H1 (cell line): ENCODE results near the gene SLC26A4. TPM values are rescaled to one million over a fixed set of nuclear protein-coding genes. Genes with fewer than 3 reads are reported as not detected.

Experiments used
- CTCF ChIA-PET: fragments of 300-600 bp; sonication (Branson Sonifier 250); formaldehyde crosslinking; loops from one replicate; lab custom pipeline; 2021; ENCODE audit not compliant: partially characterized antibody; lab: Charles Lee
- POLR2A ChIA-PET: fragments of 300-600 bp; sonication (Branson Sonifier 250); formaldehyde crosslinking; loops from one replicate; lab custom pipeline; 2021; ENCODE audit warnings: inconsistent platforms; ENCODE audit not compliant: partially characterized antibody; lab: Charles Lee
- DNase-seq, 2 experiments: peaks; one replicate each; pipeline versions ENCODE4 v3.0.0 to v3.0.0-alpha.2; 2010 to 2022; ENCODE audit warnings: low spot score in 2 of 2, low read depth in 1 of 2, mixed read lengths in 1 of 2
- FAIRE-seq: peaks from 2 replicates; lab custom pipeline; 2011; peaks lifted over from hg19 to GRCh38; lab: Jason Lieb, UNC
- H2AFZ ChIP-seq: 2 replicates; pipeline ENCODE4 v1.8.1; 2012; ENCODE audit warnings: low read length, inconsistent platforms
- H2AK5ac ChIP-seq: 2 replicates; pipeline ENCODE4 v1.6.1; 2013; ENCODE audit warnings: low read depth, low read length
- H2BK120ac ChIP-seq: replicated peaks from 2 replicates; pipeline ENCODE3; 2013; ENCODE audit warnings: low read depth, low read length, inconsistent platforms
- H2BK12ac ChIP-seq: 2 replicates; pipeline ENCODE4 v1.6.1; 2013; ENCODE audit warnings: low read depth, low read length
- H2BK15ac ChIP-seq: 2 replicates; pipeline ENCODE4 v1.6.1; 2013; ENCODE audit warnings: low read length
- H2BK20ac ChIP-seq: 2 replicates; pipeline ENCODE4 v1.6.1; 2013; ENCODE audit warnings: low read length
- H2BK5ac ChIP-seq: 2 replicates; pipeline ENCODE4 v1.6.1; 2013; ENCODE audit warnings: low read depth, low read length
- H3K14ac ChIP-seq: 2 replicates; pipeline ENCODE4 v1.6.1; 2013; ENCODE audit warnings: inconsistent platforms; ENCODE audit not compliant: insufficient read length
- H3K18ac ChIP-seq: 2 replicates; pipeline ENCODE4 v1.6.1; 2013; ENCODE audit warnings: low read length; ENCODE audit errors: extremely low read depth
- H3K23ac ChIP-seq: 2 replicates; pipeline ENCODE4 v1.6.1; 2013; ENCODE audit warnings: inconsistent platforms; ENCODE audit not compliant: insufficient read length
- H3K23me2 ChIP-seq: 2 replicates; pipeline ENCODE4 v1.6.1; 2013; ENCODE audit warnings: low read depth, low read length
- H3K27ac ChIP-seq: 2 replicates; pipeline ENCODE4 v1.6.1; 2011; ENCODE audit warnings: low read depth, low read length, inconsistent platforms
- H3K27me3 ChIP-seq, 4 experiments: replicated peaks in 1 of 4; 1 replicate in 1 of 4; 2 replicates in 3 of 4; pipeline versions ENCODE4 v1.6.1 to v1.8.1; 2011 to 2013; ENCODE audit warnings: low read length in 3 of 4, mild to moderate bottlenecking in 3 of 4, inconsistent platforms in 2 of 4, mixed read lengths in 2 of 4, moderate library complexity in 1 of 4; ENCODE audit not compliant: control insufficient read depth in 3 of 4, insufficient read depth in 3 of 4; ENCODE audit errors: extremely low read depth in 1 of 4
- H3K36me3 ChIP-seq, 4 experiments: 2 replicates each; pipeline versions ENCODE4 v1.6.1 to v1.8.1; 2011 to 2013; ENCODE audit warnings: mild to moderate bottlenecking in 4 of 4, low read length in 3 of 4, moderate library complexity in 2 of 4, control low read depth in 1 of 4, inconsistent platforms in 1 of 4; ENCODE audit not compliant: insufficient read depth in 4 of 4, control insufficient read depth in 2 of 4
- H3K4ac ChIP-seq: replicated peaks from 2 replicates; pipeline ENCODE3; 2013; ENCODE audit warnings: low read length, low read depth, mixed read lengths, inconsistent platforms; ENCODE audit not compliant: insufficient read length
- H3K4me1 ChIP-seq, 4 experiments: replicated peaks in 1 of 4; 1 replicate in 1 of 4; 2 replicates in 3 of 4; pipeline versions ENCODE4 v1.6.1 to v1.8.1; 2011 to 2013; ENCODE audit warnings: low read length in 3 of 4, inconsistent platforms in 2 of 4, mixed read lengths in 1 of 4; ENCODE audit not compliant: insufficient read depth in 4 of 4, control insufficient read depth in 3 of 4
- H3K4me2 ChIP-seq, 2 experiments: 2 replicates each; pipeline versions ENCODE4 v1.6.1 to v1.8.1; 2011 to 2013; ENCODE audit warnings: low read depth in 2 of 2, low read length in 2 of 2, control low read depth in 1 of 2, inconsistent platforms in 1 of 2, mild to moderate bottlenecking in 1 of 2; ENCODE audit not compliant: insufficient read depth in 1 of 2
- H3K4me3 ChIP-seq, 4 experiments: fragments of 200-600, 300-600 bp in 1 of 4; sonication (generic), shearing (Covaris generic), sonication (Bioruptor Twin) in 1 of 4; 2 replicates each; pipeline versions ENCODE4 v1.5.1 to v1.8.1; 2011 to 2016; ENCODE audit warnings: low read length in 4 of 4, low read depth in 3 of 4, control low read depth in 2 of 4, inconsistent platforms in 2 of 4, mild to moderate bottlenecking in 2 of 4, mixed read lengths in 1 of 4, moderate library complexity in 1 of 4; ENCODE audit not compliant: insufficient read depth in 2 of 4; ENCODE audit errors: extremely low read depth in 1 of 4
- H3K56ac ChIP-seq: replicated peaks from 2 replicates; pipeline ENCODE3; 2013; ENCODE audit warnings: low read depth, mild to moderate bottlenecking, mixed read lengths, low read length, inconsistent platforms; ENCODE audit not compliant: insufficient read length
- H3K79me1 ChIP-seq: 2 replicates; pipeline ENCODE4 v1.6.1; 2013; ENCODE audit warnings: low read depth, low read length, control low read depth
- H3K79me2 ChIP-seq, 2 experiments: 2 replicates each; pipeline versions ENCODE4 v1.6.1 to v1.8.1; 2012 to 2013; ENCODE audit warnings: low read length in 2 of 2, mild to moderate bottlenecking in 2 of 2, inconsistent platforms in 1 of 2; ENCODE audit not compliant: insufficient read depth in 2 of 2, control insufficient read depth in 1 of 2
- H3K9ac ChIP-seq, 4 experiments: replicated peaks in 1 of 4; 1 replicate in 1 of 4; 2 replicates in 3 of 4; pipeline versions ENCODE4 v1.6.1 to v1.8.1; 2011 to 2013; ENCODE audit warnings: low read depth in 3 of 4, low read length in 3 of 4, control low read depth in 2 of 4, mild to moderate bottlenecking in 2 of 4, moderate library complexity in 2 of 4, inconsistent platforms in 1 of 4; ENCODE audit errors: extremely low read depth in 1 of 4
- H3K9me3 ChIP-seq, 2 experiments: 2 replicates each; pipeline versions ENCODE4 v1.6.1 to v1.8.1; 2012 to 2013; ENCODE audit warnings: mild to moderate bottlenecking in 2 of 2, moderate library complexity in 2 of 2, control low read depth in 1 of 2, inconsistent platforms in 1 of 2, low read depth in 1 of 2, low read length in 1 of 2, mixed read lengths in 1 of 2; ENCODE audit not compliant: insufficient read depth in 2 of 2
- H4K20me1 ChIP-seq, 2 experiments: replicated peaks in 1 of 2; 2 replicates each; pipeline versions ENCODE3 to v1.8.1; 2011 to 2013; ENCODE audit warnings: inconsistent platforms in 2 of 2, low read length in 2 of 2, mild to moderate bottlenecking in 1 of 2; ENCODE audit not compliant: insufficient read depth in 2 of 2, control insufficient read depth in 1 of 2
- H4K5ac ChIP-seq: 2 replicates; pipeline ENCODE4 v1.6.1; 2013; ENCODE audit warnings: low read length, low read depth, mixed read lengths, inconsistent platforms; ENCODE audit not compliant: insufficient read length
- H4K8ac ChIP-seq: 2 replicates; pipeline ENCODE4 v1.8.0; 2013; ENCODE audit warnings: mild to moderate bottlenecking, moderate library complexity, low read length, inconsistent platforms; ENCODE audit not compliant: insufficient read depth; ENCODE audit errors: extremely low read depth
- H4K91ac ChIP-seq: replicated peaks from 2 replicates; pipeline ENCODE3; 2013; ENCODE audit warnings: low read length, mixed read lengths, inconsistent platforms; ENCODE audit not compliant: insufficient read length
- SAP30 ChIP-seq: fragments of 300-600 bp; sonication (generic); IDR thresholded peaks from 2 replicates; pipeline ENCODE4 v1.7.1; 2012; ENCODE audit warnings: low read length, moderate library complexity, mild to moderate bottlenecking, inconsistent platforms; ENCODE audit not compliant: insufficient read depth, insufficient replicate concordance
- SP4 ChIP-seq: IDR thresholded peaks from 2 replicates; pipeline ENCODE4 v1.6.1; 2012; ENCODE audit warnings: low read length, inconsistent platforms
- YY1 ChIP-seq: IDR thresholded peaks from 2 replicates; pipeline ENCODE4 v1.6.1; 2011; ENCODE audit warnings: low read depth, mild to moderate bottlenecking, low read length
- polyA plus RNA-seq, 7 experiments: library from polyadenylated mRNA; depleted of rRNA in 3 of 7; stranded (reverse) in 5 of 7; unstranded in 2 of 7; fragments of >200 nt in 5 of 7; fragments of 200-250 nt in 2 of 7; gene quantifications; 1 replicate in 5 of 7; 2 replicates in 1 of 7; 4 replicates in 1 of 7; pipeline versions ENCODE4 v1.2.1 to v1.2.3, GENCODE V29; 2011 to 2013; ENCODE audit warnings: missing spikeins in 2 of 7, mixed read lengths in 2 of 7
- total RNA-seq: library from RNA; stranded (reverse); fragmentation: NEBNext Ultra II Directional; extraction: Animal tissue kit (Norgen Biotek cat#: 25700); gene quantifications from 2 replicates; pipeline ENCODE4 v1.2.1, GENCODE V29; 2021

Gene SLC26A4
- total and polyA plus RNA-seq, 2 of the 8 experiments (the other 6 are each of a cell fraction or from before 2014, with no cell fraction given) = 0.11 to 0.35 TPM

GRCh38 chr7:107700570-107700969 is 39.9 kb downstream of the SLC26A4 start:
- Histone ChIP-seq H2BK15ac (no peak overlapping the region), H3K79me2 (no peaks in the 10 kb centered on the region), H3K4me3 (no peak overlapping the region), H3K4me1 (no peaks in the 10 kb centered on the region), H2BK120ac (no peak overlapping the region), H3K4me2 (no peak overlapping the region), H3K9ac (no peak overlapping the region), H3K14ac (no peak overlapping the region), H2AFZ (no peak overlapping the region), H3K79me1 (no peaks in the 10 kb centered on the region), H3K27ac (no peak overlapping the region), H2BK5ac (no peak overlapping the region), H3K36me3 (no peaks in the 10 kb centered on the region), H3K27me3 (no peaks in the 10 kb centered on the region), H2BK12ac (no peak overlapping the region), H2AK5ac (no peak overlapping the region), H3K56ac (no peak overlapping the region), H3K23ac (no peak overlapping the region), H4K91ac (no peak overlapping the region), H2BK20ac (no peak overlapping the region), H4K5ac (no peak overlapping the region), H3K9me3 (no peaks in the 10 kb centered on the region), H4K20me1 (no peaks in the 10 kb centered on the region), H4K8ac (no peak overlapping the region), H3K4ac (no peak overlapping the region), H3K18ac (no peak overlapping the region), H3K23me2 (no peaks in the 10 kb centered on the region)
- POLR2A ChIA-PET = no interaction called here
- CTCF ChIA-PET = interaction anchor here (0.8 to 1.6 kb wide), 4 partner anchors 9 to 42 kb away, joined by 3 to 6 read pairs (median 4); no protein-coding TSS in a partner anchor
- no peak for DNase-seq
- FAIRE-seq = no peak
- no peak for TF ChIP-seq SAP30
- no peak for TF ChIP-seq YY1
- TF ChIP-seq SP4 = no peak
